Measurements from ENCODE around the gene CELF4. TPM values are rescaled to one million over a fixed set of nuclear protein-coding genes. Genes with fewer than 3 reads are reported as not detected.

The CELF4 gene
- total and polyA plus RNA-seq, 4 donors: 0.24 to 3.0 (median 1.3) TPM

DNA sequence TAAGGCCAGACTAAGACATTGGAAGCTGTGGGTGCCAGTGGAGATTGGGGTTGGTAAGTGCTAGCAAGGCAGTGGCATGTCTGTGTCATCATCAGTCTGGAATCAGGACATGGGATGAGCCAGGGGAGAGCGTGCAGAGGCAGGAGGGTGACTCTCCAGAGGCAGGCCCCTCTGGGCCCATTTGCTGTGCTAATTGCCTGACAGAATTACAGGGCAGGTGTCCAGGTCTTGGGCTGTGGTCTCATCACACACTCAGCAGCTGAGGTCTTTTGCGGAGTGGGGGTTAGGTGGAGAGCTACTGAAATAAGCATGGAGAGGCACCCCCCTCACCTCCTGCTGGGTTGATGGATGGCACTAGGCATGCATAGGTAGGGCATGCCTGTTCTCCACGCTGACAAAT is 57.4 kb downstream of the CELF4 start:
- H3K9me3 ChIP-seq (ENCODE audit: control insufficient read depth in 4 of 4, insufficient read depth in 3 of 4, low read length in 3 of 4): peaks cover 0 to 9% (median 2%) of the 10 kb centered on the region in 4 donors
- peaks cover 0 to 10% (median 3%) of the 10 kb centered on the region in 5 donors for H3K4me1 ChIP-seq (ENCODE audit: control insufficient read depth in 5 of 5, insufficient read depth in 5 of 5, low read length in 5 of 5)
- no peak for ATAC-seq (ENCODE audit: insufficient read depth, low FRiP score)
- 78 to 85% methylated on average over 3 of the region's 3 CpGs for WGBS, 2 donors
- no peak for DNase-seq
- H3K4me3 ChIP-seq: no peak overlapping the region
- H3K27ac ChIP-seq (ENCODE audit: low read depth in 1 of 2, low read length in 1 of 2): no peak overlapping the region
- no peaks in the 10 kb centered on the region for H3K27me3 ChIP-seq (ENCODE audit: control insufficient read depth in 3 of 3, insufficient read depth in 3 of 3, low read length in 2 of 3)
- no peak for TF ChIP-seq CTCF (IDR thresholded peaks at IDR 0.05; ENCODE audit: control extremely low read depth, extremely low read depth)
- no peak overlapping the region for H3K9ac ChIP-seq (ENCODE audit: insufficient read depth in 1 of 2, low read length in 2 of 2)
- H3K36me3 ChIP-seq (ENCODE audit: control insufficient read depth in 4 of 4, insufficient read depth in 4 of 4, low read length in 4 of 4): no peaks in the 10 kb centered on the region

GRCh38 chr18:37507239-37507638 is 58.4 kb downstream of the CELF4 start:
- Histone ChIP-seq H3K4me1 (ENCODE audit: control insufficient read depth in 5 of 5, insufficient read depth in 5 of 5, low read length in 5 of 5) (peaks cover 0 to 9% (median 3%) of the 10 kb centered on the region in 5 donors), H3K9ac (ENCODE audit: insufficient read depth in 1 of 2, low read length in 2 of 2) (no peak overlapping the region), H3K27me3 (ENCODE audit: control insufficient read depth in 3 of 3, insufficient read depth in 3 of 3, low read length in 2 of 3) (no peaks in the 10 kb centered on the region), H3K4me3 (no peak overlapping the region), H3K27ac (ENCODE audit: low read depth in 1 of 2, low read length in 1 of 2) (no peak overlapping the region), H3K9me3 (ENCODE audit: control insufficient read depth in 4 of 4, insufficient read depth in 3 of 4, low read length in 3 of 4) (peaks cover 0 to 9% (median 2%) of the 10 kb centered on the region in 4 donors), H3K36me3 (ENCODE audit: control insufficient read depth in 4 of 4, insufficient read depth in 4 of 4, low read length in 4 of 4) (no peaks in the 10 kb centered on the region)
- WGBS, 2 donors: 44 to 50% methylated on average over 2 of the region's 2 CpGs
- ATAC-seq (ENCODE audit: insufficient read depth, low FRiP score) (no peak), DNase-seq (no peak)
- no peak for TF ChIP-seq CTCF (IDR thresholded peaks at IDR 0.05; ENCODE audit: control extremely low read depth, extremely low read depth)

DNA sequence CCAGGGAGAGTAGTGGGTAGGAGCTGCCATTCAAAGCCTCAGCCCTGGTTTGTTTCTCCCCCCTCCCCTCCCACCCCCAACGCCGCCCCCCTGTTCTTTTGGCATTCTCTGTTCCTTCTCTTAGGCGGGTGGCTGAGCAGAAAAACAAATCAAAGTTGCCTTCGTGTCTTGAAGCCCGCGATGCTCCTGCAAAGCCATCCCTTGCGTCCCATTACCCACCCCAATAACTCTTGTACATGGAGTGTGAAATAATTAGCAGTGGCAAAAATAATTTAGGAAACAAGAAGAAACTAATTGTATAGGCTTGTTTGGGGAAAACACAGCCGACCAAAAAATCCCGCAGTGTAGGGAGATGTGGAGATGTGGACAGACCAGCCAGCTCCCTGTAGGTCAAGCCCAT is 59.6 kb downstream of the CELF4 start:
- 80 to 87% methylated on average over 9 of the region's 9 CpGs for WGBS, 2 donors
- Histone ChIP-seq H3K9ac (ENCODE audit: insufficient read depth in 1 of 2, low read length in 2 of 2) (no peak overlapping the region), H3K27ac (ENCODE audit: low read depth in 1 of 2, low read length in 1 of 2) (no peak overlapping the region), H3K27me3 (ENCODE audit: control insufficient read depth in 3 of 3, insufficient read depth in 3 of 3, low read length in 2 of 3) (no peaks in the 10 kb centered on the region), H3K36me3 (ENCODE audit: control insufficient read depth in 4 of 4, insufficient read depth in 4 of 4, low read length in 4 of 4) (no peaks in the 10 kb centered on the region), H3K4me3 (no peak overlapping the region), H3K9me3 (ENCODE audit: control insufficient read depth in 4 of 4, insufficient read depth in 3 of 4, low read length in 3 of 4) (peaks cover 0 to 7% (median 2%) of the 10 kb centered on the region in 4 donors), H3K4me1 (ENCODE audit: control insufficient read depth in 5 of 5, insufficient read depth in 5 of 5, low read length in 5 of 5) (no peaks in the 10 kb centered on the region)
- ATAC-seq (ENCODE audit: insufficient read depth, low FRiP score): no peak
- no peak for DNase-seq
- no peak for TF ChIP-seq CTCF (IDR thresholded peaks at IDR 0.05; ENCODE audit: control extremely low read depth, extremely low read depth)

DNA sequence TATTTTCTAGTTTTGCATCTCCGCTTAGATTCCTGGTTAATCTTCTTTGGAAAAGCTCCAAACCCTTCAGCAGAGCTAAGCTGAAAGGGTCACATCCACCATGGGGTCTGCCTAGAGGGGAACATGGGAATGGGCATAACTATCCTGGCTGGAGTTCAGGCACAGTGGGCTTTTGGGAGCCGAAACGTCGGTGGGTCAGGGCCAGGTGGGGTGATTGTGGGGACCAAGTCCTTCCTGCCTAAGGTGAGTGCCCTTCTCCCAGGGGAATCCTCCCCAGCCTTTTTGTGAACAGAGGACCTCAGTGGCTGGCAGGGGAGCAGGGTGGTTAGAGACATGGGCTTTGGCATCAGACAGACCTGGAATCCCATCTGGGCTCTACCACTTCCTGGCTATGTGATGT is 60.3 kb downstream of the CELF4 start:
- H3K4me3 ChIP-seq: no peak overlapping the region
- H3K36me3 ChIP-seq (ENCODE audit: control insufficient read depth in 4 of 4, insufficient read depth in 4 of 4, low read length in 4 of 4): no peaks in the 10 kb centered on the region
- no peaks in the 10 kb centered on the region for H3K4me1 ChIP-seq (ENCODE audit: control insufficient read depth in 5 of 5, insufficient read depth in 5 of 5, low read length in 5 of 5)
- no peak for TF ChIP-seq CTCF (IDR thresholded peaks at IDR 0.05; ENCODE audit: control extremely low read depth, extremely low read depth)
- no peak overlapping the region for H3K27ac ChIP-seq (ENCODE audit: low read depth in 1 of 2, low read length in 1 of 2)
- 91 to 94% methylated on average over 4 of the region's 4 CpGs for WGBS, 2 donors
- H3K27me3 ChIP-seq (ENCODE audit: control insufficient read depth in 3 of 3, insufficient read depth in 3 of 3, low read length in 2 of 3): no peaks in the 10 kb centered on the region
- ATAC-seq (ENCODE audit: insufficient read depth, low FRiP score): no peak
- no peak for DNase-seq
- no peak overlapping the region for H3K9ac ChIP-seq (ENCODE audit: insufficient read depth in 1 of 2, low read length in 2 of 2)
- H3K9me3 ChIP-seq (ENCODE audit: control insufficient read depth in 4 of 4, insufficient read depth in 3 of 4, low read length in 3 of 4): peaks cover 0 to 5% (median 1%) of the 10 kb centered on the region in 4 donors
